GM19463 (cell line): ENCODE data around the gene RPTOR.

Experiments used
- ATAC-seq: cut with Tn5 transposase; IDR thresholded peaks from one replicate; pipeline ENCODE4 v1.9.1; 2021; ENCODE audit warnings: mild to moderate bottlenecking, moderate library complexity; ENCODE audit not compliant: unreplicated experiment

The RPTOR gene

DNA sequence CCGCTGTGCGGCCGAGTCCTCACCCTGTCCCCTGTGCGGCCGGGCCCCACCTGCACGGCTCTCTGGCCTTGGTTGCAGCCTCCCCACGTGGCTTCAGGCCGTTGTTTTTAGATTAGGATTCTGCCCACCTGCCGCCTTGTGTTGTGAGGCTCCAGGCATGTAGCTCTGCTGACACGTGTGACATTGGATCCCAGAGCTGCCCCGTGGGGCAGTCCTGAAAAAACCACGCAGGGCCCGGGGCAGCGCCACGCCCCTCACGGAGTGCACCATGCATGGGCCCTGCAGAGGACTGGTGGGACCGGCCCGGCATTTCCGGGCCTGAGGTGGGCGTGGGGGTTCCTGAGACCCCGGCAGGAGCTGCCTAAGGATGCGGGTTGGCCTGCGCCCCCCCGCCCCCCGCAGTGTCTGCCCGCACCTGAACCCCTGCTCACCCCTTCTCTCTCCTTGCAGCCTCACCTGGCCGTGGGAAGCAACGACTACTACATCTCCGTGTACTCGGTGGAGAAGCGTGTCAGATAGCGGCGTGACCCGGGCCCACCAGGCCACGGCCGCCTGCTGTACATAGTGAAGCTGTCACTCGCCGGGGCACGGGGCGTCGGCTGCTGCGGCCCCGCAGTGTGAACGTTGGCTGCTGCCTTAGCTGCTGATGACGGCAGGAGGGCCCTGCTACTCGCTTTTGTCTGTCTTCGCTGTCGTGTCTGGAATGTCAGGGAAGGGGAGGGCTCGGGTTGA is 419.3 kb downstream of the RPTOR start:
- no peak for ATAC-seq

DNA sequence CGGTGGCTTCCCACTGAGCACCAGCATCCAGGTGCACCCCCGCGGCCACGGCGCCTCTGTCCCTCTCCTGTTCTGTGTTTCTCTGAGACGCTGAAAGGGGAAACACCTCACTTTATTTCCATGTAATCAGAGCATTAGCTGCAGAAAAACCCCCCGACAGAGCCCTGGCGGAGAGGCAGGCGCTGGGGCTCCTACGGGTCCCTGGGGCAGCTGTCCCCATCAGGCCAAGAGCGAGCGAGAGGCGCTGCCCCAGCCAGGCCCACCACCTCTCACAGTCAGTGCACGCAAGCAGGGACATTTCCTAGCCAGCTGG is 419.9 kb downstream of the RPTOR start:
- no peak for ATAC-seq

DNA sequence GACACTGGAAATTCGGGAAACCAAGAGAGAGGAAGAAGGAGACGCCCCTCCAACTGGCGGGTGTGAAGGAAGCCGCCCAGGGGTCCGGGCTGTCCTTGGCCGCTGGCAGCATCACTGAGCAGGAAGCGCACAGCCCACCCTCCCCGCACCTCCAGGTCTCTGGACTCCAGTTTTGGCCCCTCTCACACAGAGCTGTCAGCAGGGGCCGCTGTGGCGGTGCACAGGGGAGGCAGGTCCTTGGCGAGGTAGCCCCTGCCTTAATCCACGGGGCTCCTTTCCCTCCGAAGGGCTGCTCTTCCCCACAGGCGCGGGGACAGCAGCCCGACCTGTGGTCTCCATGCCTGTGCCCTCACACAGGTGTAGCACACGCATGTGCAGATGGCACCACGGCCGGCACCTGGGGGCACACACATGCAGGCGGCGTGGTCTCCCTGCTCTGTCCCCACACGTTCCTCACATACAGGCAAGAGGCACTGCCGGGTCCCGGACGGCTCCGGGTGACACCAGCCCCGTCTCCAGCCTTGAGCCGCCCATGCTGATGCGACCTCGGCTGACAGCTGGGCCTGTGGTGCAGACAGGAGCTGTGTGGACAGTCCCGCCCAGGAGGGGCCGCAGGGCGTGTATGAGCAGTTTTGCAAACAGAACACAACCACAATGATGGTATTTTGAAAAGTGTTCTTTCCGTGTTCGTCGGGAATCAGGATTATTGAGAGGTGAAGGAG is 420.4 kb downstream of the RPTOR start:
- ATAC-seq, result no peak

DNA sequence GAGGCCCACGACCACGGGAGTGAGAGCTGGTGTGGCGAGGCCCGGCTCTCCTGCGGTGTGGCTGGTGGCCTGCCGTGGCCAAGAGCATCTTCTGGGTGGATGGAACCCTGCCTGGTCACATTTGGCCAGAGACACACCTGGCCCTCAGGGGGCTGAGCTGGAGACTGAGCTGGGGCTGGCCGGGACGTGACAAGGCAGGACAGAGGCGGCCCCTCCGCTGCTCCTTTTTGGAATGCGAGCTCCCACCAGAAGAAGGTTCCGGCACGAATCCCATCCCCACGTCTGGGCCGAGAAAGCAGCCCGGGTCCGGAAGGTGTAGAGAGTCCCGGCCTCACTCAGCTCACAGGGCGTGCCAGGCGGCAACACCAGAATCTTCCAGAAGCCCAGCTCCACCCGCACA is 421.0 kb downstream of the RPTOR start:
- ATAC-seq, result no peak

DNA sequence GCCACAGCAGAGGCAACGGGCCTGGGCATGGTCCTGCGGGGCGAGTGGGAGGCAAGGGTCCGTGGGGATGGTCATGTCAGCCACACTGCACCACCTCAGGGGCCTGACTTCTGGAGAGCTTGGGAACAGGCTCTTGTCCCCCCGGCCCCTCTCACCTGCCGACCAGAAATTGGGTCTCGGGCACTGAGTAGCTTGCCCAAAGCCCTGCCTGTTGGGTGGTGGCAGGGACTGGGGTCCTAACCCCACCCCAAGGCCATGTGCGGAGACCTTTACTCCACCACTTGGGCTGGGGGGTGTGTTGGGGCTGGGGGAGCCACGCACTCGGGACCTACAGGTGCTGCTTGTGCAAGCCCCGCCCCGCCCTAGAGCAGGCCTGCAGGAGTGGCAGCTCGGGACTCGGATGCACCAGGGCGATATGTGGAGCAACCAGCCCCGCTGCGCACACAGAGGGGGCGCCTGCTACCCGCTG is 422.8 kb downstream of the RPTOR start:
- no peak for ATAC-seq

DNA sequence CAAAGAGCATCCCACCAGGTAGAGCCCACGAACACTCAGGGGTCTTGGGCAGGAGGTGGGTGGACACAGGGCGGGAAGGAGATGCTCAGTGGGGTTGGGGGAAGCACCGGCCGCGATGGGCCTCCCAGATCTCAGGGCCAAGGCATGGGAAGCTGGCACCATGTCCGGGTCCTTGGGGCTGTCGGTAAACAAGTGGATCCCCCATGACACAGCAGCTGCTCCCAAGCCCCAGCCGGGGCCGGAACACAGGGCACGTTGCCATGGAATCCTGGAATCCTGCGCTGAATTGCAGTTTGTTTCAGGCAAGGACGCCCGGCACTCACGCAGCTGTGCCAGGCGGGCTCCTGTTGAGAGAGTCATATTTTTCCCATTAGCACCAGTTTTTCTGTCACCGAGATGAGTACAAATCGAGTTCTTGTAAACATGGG is 424.0 kb downstream of the RPTOR start:
- no peak for ATAC-seq

DNA sequence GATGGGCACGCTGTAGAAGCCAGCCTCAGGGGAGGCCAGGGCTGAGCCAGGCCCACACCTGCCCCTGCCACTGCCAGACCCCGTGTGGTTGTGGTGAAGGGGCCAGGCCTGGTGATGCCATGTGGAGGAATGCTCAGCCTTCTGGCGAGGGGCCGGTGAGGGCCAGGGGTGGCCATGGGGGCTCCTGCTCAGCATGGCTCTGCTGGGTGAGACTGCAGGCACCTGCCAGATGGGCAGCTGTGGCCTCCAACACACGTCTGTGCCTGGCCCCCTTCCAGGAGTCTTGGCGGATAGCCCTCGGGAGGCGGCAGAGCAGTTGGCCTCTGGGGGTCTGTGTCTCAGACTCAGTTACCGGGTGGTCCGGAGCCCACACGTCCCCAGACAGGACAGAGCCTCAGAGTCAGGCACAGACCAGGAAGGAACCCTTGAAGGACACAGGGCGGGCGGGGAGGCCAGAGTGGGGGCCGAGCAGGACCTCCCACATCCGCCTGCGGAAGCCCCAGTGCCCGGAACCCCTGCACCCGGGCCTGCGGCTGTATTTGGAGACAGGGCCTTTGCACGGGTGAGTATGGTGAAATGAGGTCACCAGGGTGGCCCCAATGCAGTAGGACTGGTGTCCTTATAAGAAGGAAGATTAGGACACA is 424.5 kb downstream of the RPTOR start:
- ATAC-seq, result no peak

DNA sequence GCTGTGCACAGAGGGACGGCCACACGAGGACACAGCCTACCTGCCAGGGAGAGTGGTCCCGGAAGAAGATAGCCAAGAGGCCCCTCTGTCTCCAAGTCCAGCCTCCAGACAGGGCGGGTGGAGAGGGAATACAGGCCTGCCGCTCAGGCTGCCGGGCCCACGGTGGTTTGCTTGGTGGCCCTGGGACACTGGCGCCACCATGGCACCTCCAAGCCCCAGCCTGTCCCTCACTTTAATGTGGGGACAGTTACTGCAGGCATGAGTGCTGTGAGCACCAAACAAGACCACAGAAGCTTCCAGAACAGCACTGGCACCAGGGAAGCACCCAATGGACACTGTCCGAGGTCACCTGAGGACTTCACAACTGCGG is 425.0 kb downstream of the RPTOR start:
- no peak for ATAC-seq

DNA sequence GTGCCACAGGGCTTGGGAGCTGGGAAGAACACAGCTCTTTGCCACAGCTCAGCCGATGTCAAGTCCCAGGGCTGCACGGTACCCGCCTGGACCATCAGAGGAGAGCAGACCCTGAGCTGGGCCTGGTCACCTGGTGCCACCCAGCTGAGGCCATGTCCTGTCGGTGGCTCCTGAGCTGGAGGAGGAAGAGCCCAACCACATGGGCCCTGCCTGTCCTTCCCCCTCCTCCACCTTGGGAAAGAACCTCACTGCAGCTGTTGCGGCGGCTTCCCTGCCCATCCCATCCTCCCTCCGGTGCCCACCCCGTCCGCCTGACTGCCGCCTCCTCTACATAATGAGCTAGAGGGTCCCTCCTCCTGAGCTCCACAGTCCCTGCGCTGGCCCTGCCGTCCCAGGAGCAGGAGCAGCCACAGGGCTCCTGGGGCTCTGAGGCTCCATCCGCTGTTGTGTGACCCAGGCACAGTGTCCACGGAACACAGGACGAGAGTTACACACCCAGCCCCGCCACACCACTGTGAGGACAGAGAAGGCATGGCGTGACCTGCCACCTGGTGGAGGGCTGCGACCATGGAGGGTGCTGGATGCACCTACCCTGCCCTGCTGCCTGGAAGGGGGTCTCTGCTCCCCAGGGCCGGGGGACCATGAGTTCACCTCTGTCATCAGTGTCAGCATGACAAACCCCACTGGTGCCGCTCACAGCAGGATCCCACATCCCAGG is 425.6 kb downstream of the RPTOR start:
- ATAC-seq, result no peak

DNA sequence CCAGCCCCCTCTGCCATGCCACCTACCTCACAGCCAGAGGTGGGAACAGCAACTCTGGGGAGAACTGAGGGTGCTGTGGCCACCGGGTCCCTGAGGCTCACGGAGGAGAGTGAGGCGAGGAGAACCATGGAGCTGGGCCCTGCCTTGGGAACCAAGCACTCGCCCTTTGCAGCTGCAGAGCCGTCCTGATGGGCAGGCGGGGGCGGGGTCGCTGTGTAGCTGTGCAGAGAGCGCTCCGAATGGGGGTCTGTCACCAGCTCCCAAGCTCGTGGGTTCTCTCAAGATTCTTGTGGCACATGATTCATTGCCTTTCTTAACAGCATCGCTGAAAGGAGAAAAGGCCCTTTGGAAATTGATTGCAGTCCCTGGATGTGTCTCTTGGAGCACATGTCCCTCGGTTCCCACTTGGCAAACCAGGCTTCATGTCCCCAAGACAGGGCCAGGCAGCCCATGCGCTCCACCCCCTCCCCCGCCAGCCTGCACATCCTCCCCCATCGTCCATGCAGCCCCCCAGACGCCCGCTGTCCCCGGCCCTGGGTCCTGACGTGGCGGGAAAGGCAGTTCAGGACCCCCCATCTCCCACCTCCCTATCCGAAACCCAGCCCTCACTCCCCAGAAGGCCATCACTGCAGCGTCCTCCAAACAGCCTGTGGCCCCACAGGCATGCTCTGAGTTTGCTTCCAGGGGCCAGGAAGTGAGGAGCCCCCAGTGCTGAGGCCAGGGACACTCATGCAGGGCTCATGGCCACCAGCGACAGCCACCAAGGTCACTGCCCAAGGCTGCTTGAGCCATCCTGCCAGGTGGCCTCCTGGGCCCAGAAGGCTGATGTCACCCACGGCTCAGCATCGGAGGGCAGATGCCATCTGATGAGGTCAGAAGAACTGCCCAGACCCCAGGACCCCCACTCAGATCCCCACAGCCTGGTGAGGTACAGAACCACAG is 426.4 kb downstream of the RPTOR start:
- no peak for ATAC-seq

DNA sequence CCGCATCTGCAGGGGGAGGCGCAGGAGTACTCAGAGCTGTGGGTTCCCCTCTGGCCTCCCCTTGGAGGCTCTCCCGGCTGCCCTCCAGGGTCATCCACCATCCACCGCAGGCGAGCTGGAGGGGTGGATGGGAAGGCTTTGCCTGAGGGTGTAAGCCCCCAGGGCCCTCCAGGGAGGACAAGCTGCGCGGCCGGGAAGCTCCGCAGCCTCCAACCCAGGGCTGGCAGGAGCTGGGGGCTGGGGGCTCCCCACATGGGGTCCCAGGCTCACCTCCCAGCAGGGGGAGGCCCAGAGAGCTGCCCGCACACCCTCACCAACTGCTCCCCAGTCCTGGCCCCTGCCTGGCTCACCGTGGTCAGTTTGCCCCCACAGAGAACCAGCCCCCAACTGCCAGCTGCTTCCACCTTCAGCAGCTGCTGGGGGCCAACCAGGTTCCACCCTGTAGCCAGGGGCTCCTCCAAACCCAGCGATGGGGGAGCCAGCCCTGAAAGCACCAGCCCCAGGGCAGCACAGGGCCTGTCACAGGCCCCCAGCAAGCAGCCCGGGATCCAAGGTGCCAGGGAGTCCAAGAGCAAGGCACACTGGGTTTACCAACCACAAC is 427.2 kb downstream of the RPTOR start:
- ATAC-seq, result no peak

DNA sequence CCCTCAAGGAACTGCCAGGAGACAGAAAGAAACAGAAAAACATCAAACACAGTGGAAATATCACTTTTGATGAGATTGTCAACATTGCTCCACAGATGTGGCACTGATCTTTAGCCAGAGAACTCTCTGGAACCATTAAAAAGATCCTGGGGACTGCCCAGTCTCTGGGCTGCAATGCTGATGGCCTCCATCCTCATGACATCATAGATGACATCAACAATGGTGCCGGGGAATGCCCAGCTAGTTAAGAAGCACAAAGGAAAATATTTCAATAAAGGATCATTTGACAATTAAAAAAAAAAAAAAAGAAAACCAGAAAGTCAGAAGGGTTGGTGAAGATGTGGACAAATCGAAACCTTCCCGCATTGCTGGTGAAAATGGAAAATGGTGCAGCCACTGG is 432.1 kb downstream of the RPTOR start:
- no peak for ATAC-seq

DNA sequence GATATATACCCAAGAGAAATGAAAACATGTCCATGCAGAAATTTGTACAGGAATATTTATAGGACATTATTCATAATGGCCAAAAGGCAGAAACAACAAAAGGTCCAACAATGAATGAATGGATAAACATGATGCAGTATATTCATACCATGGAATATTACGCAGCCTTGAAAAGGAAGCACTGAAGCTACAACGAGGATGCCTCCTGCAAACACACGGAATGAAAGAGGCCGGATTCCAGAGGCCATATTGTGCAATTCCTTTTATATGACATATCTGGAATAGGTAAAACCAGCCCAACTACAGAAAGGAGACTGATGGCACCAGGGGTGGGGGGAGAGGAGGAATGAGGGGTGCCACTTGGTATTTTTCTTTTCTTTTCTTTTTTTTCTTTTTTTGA is 432.5 kb downstream of the RPTOR start:
- ATAC-seq, result no peak

DNA sequence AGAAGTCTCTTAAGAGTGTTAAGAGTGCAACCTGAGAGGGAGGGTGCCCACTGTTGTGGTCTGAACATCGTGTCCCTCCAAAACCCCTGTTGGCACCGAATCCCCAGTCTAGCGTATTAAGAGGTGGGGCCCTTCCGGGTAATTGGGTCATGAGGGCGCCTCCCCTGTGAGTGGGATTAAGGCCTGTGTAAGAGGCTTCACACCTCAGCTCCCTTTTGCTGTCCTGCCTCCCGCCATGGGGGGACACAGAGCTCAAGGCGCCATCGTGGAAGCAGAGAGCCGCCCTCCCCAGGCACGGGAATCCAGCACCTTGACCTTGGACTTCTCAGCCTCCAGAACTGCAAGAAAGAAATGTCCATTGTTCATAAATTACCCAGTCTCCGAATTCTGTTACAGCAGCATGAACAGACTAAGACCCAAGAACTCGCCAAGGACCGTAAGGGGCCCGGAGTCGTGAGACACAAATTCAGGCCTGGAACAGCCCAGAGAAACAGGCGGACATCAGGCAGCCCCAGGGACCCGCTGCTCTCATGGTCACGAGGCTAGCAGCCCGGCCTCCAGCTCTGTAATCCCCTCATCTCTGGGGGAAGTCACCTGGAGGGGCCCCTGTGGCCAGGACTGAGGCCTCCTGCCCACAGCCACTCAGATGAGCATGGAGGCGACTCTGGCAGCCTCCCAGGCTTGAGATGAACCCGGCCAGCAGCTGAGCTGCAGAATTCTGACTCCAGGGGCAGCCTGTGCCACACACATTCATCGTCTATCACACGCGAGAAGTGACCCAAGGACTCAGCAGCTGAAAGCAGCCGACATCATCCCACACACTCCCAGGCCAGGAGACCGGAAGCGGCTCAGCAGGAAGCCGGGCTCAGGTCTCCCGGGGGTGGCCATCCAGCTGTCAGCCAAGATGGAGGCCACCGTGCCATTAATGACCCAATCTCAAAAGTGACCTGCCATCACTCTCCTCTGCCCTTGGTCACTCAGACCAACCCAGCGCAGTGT is 434.2 kb downstream of the RPTOR start:
- ATAC-seq, result no peak

DNA sequence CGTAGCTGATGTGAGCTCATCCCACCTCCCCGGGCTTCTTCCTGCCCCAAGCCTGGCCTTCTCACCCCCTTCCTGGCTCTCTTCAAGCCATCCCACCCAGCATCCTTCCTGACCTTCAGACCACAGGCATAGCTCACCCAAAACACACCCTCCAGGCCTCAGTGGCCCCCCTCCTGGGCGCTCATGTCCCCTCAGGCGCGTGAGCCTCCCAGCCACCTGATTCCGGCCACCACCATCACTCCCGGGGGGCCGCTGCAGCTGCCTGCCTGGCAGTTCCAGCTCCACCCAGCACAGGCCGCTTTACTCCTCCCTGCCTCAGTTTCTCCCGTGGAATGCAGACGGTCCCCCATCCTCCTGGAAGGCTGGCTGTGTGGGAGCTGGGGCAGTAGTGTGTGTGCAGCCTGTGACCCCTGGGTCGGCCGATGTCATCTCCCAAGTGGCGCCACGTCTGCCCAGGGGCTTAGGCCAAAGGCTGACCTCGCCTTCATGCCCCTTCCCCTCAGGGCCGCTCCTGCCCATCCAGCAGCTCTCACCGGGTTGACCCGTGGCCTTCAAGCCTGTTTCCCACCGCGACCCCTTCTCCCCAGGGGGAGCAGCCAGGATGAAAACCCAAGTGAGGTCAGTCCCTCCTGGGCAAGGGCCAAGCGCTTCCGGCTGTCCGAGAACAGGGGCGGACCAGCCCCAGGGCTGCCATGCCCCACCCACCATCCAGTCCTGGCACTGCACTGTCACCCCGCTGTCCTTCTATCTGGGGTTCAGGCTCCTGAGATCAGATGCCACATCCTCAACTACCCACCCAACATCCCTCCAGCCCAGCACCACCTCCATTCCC is 435.1 kb downstream of the RPTOR start:
- ATAC-seq, result no peak

DNA sequence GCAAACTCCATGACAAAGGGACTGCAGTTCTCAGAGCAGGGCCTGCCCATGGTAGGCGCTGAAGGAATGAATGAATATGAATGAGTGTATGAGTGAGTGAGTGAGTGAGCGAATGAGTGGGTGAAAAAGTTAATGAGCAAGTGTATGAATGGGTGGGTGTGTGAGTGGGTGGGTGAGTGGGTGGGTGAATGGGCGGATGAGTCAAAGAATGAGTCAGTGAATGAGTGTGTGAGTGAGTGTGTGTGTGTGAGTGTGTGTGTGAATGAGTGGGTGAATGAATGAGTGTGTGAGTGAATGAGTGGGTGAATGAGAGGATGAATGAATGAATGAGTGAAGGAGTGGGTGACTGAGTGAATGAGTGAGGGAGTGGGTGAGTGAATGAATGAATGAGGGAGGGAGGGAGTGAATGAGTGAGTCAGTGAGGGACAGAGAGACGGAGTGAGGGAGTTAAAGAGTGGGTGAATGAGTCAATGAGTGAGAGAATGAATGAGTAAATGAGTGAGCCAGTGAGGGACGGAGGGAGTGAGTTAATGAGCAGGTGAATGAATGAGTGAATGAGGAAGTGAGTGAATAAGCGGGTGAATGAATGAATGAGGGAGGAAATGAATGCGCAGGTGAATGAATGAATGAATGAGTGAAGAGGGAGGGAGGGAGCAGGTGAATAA is 435.9 kb downstream of the RPTOR start:
- ATAC-seq, result no peak
